Measurements from ENCODE around the gene STK38L. TPM values are rescaled to one million over a fixed set of nuclear protein-coding genes. Genes with fewer than 3 reads are reported as not detected.

STK38L gene
- total and polyA plus RNA-seq, 10 of the 15 experiments (the other 5 are each of a cell fraction or from before 2014, with no cell fraction given): 43.0 to 154 (median 115) TPM

DNA sequence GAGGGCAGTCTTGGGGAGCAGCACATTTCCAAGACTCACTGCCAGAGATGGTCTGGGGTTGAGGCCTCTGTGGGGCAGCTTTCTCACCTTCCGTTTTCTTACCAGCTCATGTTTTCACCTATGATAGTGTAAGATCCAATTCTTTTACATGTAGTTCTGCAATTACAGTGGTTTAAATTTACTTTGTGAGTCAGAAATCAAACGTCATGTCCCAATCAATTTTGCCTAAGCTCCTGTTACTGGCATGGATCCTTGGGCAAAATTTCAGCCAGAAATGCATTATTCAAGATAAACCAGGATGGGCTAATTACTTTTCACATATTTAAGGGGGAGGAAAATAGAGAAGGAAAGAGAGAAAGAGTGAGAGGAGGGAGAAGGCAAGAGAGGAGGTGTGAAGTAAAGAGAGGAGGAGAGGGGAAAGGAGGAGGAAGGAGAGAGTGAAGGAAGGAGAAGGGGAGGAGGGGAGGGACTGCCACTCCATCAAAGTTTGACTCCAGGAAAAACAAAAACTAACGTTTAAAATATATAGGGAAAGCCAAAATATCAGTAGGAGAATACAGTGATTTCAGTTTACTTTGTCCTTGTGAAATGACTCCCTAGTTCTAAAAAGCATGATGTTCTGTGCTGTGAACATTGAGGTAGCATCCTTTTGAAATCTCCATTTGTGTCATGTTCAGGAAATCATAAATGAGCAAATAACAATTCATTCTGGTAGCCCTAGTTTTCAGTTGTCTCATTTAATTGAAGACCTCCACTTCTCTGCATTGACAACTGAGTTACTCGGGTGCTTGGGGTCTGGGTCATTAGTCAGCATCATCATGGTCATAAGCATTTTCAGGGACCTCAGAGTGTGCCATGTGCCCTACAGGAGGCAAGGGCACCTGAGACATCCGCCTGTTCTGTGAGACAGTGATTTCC is 91.5 kb downstream of the STK38L start:
- ChIA-PET RAD21 (ENCODE audit: unreplicated experiment) (interaction anchor here (0.8 to 5.5 kb wide), 9 partner anchors 30 to 173 kb away, joined by 3 to 36 read pairs (median 4); partner anchors contain the start of gene STK38L), SMC1A (ENCODE audit: uncharacterized antibody, unreplicated experiment) (interaction anchor here (0.6 to 20.9 kb wide), 13 partner anchors 11 to 401 kb away, joined by 3 to 207 read pairs (median 3); partner anchors contain the start of gene MED21), POLR2A (interaction anchor here (0.6 to 1.5 kb wide), 3 partner anchors 11 to 120 kb away, joined by 3 to 6 read pairs (median 3); no protein-coding TSS in a partner anchor), CTCF (interaction anchor here (0.7 to 2.9 kb wide), 6 partner anchors 9 to 320 kb away, joined by 3 to 10 read pairs (median 4); no protein-coding TSS in a partner anchor)
- H3K79me2 ChIP-seq (ENCODE audit: control insufficient read depth, insufficient read depth, low read length): peaks cover 88% of the 10 kb centered on the region
- peaks cover 36% of the 10 kb centered on the region for H3K4me1 ChIP-seq (ENCODE audit: control insufficient read depth, insufficient read depth, low read length)
- BruUV-seq (replicated peaks): no TSS peak
- no peaks in the 10 kb centered on the region for H3K27me3 ChIP-seq (replicated peaks in 1 of 2; ENCODE audit: control insufficient read depth in 2 of 2, insufficient read depth in 2 of 2, low read length in 1 of 2)
- peak overlapping the region; percentile 90 for H3K4me2 ChIP-seq (ENCODE audit: control insufficient read depth, insufficient read depth)
- intact Hi-C loops (cut with micrococcal nuclease; ENCODE audit: unreplicated experiment) (loop anchor here (2.0 kb wide), 1 partner anchor 49 kb away; no protein-coding TSS in a partner anchor), in situ Hi-C loops (cut with MboI) (no loop called here)
- 20% methylated on average over 5 of the region's 5 CpGs for WGBS (ENCODE audit: insufficient coverage, insufficient replicate concordance, low lambda C conversion rate, missing lambda C conversion rate)
- H3K9ac ChIP-seq (ENCODE audit: control insufficient read depth, insufficient read depth, low read length): peak overlapping the region; percentile 91
- H4K20me1 ChIP-seq (ENCODE audit: control insufficient read depth, insufficient read depth): no peaks in the 10 kb centered on the region
- ATAC-seq: 0 out of 3 replicates have a peak, but pooled peaks have one; percentile 0
- no peak for FAIRE-seq
- TF ChIP-seq NFIC (IDR thresholded peaks at IDR 0.05; ENCODE audit: low read depth, low read length) (0 out of 2 replicates have a peak, but pooled peaks have one; percentile 19), BHLHE40 (IDR thresholded peaks at IDR 0.05; ENCODE audit: borderline replicate concordance in 1 of 2, low read depth in 2 of 2, low read length in 1 of 2) (no peak), YY1 (IDR thresholded peaks at IDR 0.05; ENCODE audit: low read depth, low read length) (no peak), HDAC6 (IDR thresholded peaks at IDR 0.05; ENCODE audit: unreplicated experiment) (peak; percentile 34), JUNB (IDR thresholded peaks at IDR 0.05) (peak; percentile 51; the same call in 1 of the 2 replicates), NFXL1 (IDR thresholded peaks at IDR 0.05; ENCODE audit: borderline replicate concordance) (no peak), IKZF2 (IDR thresholded peaks at IDR 0.05) (peak; percentile 6 to 38; a peak in 1 of 4 replicates), MYB (IDR thresholded peaks at IDR 0.05; ENCODE audit: borderline replicate concordance, low read depth, low read length) (no peak)
- TF ChIP-seq, protein P1, sequence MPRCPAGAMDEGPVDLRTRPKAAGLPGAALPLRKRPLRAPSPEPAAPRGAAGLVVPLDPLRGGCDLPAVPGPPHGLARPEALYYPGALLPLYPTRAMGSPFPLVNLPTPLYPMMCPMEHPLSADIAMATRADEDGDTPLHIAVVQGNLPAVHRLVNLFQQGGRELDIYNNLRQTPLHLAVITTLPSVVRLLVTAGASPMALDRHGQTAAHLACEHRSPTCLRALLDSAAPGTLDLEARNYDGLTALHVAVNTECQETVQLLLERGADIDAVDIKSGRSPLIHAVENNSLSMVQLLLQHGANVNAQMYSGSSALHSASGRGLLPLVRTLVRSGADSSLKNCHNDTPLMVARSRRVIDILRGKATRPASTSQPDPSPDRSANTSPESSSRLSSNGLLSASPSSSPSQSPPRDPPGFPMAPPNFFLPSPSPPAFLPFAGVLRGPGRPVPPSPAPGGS (IDR thresholded peaks at IDR 0.05; ENCODE audit: borderline replicate concordance, insufficient read depth, low read depth, low read length, poor library complexity, severe bottlenecking): no peak
- H3K4me3 ChIP-seq: peak overlapping the region; percentile 47
- H2AFZ ChIP-seq (ENCODE audit: control insufficient read depth, low read depth, low read length): peak overlapping the region; percentile 3; the same call in 1 of the 2 replicates
- no peaks in the 10 kb centered on the region for H3K9me3 ChIP-seq (replicated peaks; ENCODE audit: control insufficient read depth, insufficient read depth, low read length)
- DNase-seq (ENCODE audit: low read depth, low spot score): no peak
- peak overlapping the region; percentile 89 for H3K27ac ChIP-seq (ENCODE audit: control insufficient read depth, insufficient read depth)
- H3K36me3 ChIP-seq (ENCODE audit: control insufficient read depth in 2 of 2, insufficient read depth in 2 of 2, low read length in 1 of 2): no peaks in the 10 kb centered on the region

Measured in GM12878 (cell line).